Vagina (tissue), 2 donors: Measurements from ENCODE around the gene NUDT8.
"Not testable (repeated sequence)": the region's sequence is repeated elsewhere in the genome, so short reads cannot be mapped to it uniquely, and the experiment has no call there.

Source experiments
- POLR2A ChIP-seq, 2 donors: fragments of 450-650 bp; IDR thresholded peaks; one replicate each; pipeline ENCODE4 v1.6.1; 2017; ENCODE audit warnings: antibody characterized with exemption in 2 of 2, mild to moderate bottlenecking in 2 of 2, moderate library complexity in 2 of 2
- TF ChIP-seq, protein P1 (sequence below), 3 experiments: fragments of 450-650 bp in 2 of 3; fragments of 200-600 bp in 1 of 3; sonication (generic) in 1 of 3; IDR thresholded peaks; one replicate each; pipeline ENCODE4 v1.5.1; 2017 to 2019; ENCODE audit warnings: antibody characterized with exemption in 3 of 3, mild to moderate bottlenecking in 2 of 3, moderate library complexity in 2 of 3

DNA sequence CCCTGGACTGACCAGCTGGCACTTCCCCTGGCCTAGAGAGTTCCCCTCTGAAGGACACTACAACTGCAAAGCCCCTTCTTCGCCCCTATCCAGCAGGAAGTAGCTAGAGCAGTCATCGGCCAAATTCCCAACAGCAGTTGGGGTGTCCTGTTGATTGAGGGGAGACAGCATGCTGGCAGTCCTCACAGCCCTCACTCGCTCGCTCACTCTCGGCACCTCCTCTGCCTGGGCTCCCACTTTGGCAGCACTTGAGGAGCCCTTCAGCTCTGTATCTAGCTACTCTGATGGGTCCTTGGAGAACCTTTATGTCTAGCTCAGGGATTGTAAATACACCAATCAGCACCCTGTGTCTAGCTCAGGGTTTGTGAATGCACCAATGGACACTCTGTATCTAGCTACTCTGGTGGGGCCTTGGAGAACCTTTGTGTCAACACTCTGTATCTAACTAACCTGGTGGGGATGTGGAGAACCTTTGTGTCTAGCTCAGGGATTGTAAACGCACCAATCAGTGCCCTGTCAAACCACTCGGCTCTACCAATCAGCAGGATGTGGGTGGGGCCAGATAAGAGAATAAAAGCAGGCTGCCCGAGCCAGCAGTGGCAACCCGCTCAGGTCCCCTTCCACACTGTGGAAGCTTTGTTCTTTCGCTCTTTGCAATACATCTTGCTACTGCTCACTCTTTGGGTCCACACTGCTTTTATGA lies 3.5 kb downstream of the NUDT8 start:
- TF ChIP-seq, protein P1, sequence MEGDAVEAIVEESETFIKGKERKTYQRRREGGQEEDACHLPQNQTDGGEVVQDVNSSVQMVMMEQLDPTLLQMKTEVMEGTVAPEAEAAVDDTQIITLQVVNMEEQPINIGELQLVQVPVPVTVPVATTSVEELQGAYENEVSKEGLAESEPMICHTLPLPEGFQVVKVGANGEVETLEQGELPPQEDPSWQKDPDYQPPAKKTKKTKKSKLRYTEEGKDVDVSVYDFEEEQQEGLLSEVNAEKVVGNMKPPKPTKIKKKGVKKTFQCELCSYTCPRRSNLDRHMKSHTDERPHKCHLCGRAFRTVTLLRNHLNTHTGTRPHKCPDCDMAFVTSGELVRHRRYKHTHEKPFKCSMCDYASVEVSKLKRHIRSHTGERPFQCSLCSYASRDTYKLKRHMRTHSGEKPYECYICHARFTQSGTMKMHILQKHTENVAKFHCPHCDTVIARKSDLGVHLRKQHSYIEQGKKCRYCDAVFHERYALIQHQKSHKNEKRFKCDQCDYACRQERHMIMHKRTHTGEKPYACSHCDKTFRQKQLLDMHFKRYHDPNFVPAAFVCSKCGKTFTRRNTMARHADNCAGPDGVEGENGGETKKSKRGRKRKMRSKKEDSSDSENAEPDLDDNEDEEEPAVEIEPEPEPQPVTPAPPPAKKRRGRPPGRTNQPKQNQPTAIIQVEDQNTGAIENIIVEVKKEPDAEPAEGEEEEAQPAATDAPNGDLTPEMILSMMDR (IDR thresholded peaks at IDR 0.05) = not testable (repeated sequence)
- TF ChIP-seq POLR2A (IDR thresholded peaks at IDR 0.05) = not testable (repeated sequence)
